HL-60 (cell line): ENCODE results near the gene NET1.

Experiments used
- DNase-seq, 2 experiments: peaks; one replicate each; pipeline ENCODE4 v3.0.0-alpha.2; 2010 to 2020; ENCODE audit warnings: low read depth in 1 of 2, low spot score in 1 of 2
- H3K27ac ChIP-seq: fragments of 250-450 bp; sonication (Bioruptor Pico); replicated peaks from 2 replicates; pipeline ENCODE4 v1.5.1; 2020; ENCODE audit warnings: mild to moderate bottlenecking, moderate library complexity
- H3K27me3 ChIP-seq: fragments of 250-450 bp; sonication (Bioruptor Pico); 2 replicates; pipeline ENCODE4 v1.5.1; 2021; ENCODE audit warnings: mild to moderate bottlenecking, moderate library complexity; ENCODE audit not compliant: insufficient read depth, poor library complexity, severe bottlenecking
- H3K4me3 ChIP-seq: replicated peaks from 2 replicates; pipeline ENCODE4 v1.5.1; 2011; ENCODE audit warnings: mild to moderate bottlenecking, control low read depth, low read length; ENCODE audit not compliant: insufficient read depth
- GABPA ChIP-seq: IDR thresholded peaks from 2 replicates; pipeline ENCODE4 v1.6.1; 2012; ENCODE audit warnings: low read depth
- POLR2AphosphoS5 ChIP-seq: IDR thresholded peaks from 2 replicates; pipeline ENCODE4 v1.6.1; 2012; ENCODE audit warnings: low read depth
- SPI1 ChIP-seq: IDR thresholded peaks from 2 replicates; pipeline ENCODE4 v1.6.1; 2012; ENCODE audit warnings: low read depth, mild to moderate bottlenecking, borderline replicate concordance
- TF ChIP-seq, protein P1 (sequence below): IDR thresholded peaks from 2 replicates; pipeline ENCODE4 v1.6.1; 2012; ENCODE audit warnings: low read depth; ENCODE audit not compliant: insufficient replicate concordance
- TF ChIP-seq, protein P2 (sequence below): IDR thresholded peaks from one replicate; pipeline ENCODE4 v1.5.1; 2011; ENCODE audit warnings: low read length, control low read depth, inconsistent platforms; ENCODE audit not compliant: insufficient read depth

The NET1 gene

DNA sequence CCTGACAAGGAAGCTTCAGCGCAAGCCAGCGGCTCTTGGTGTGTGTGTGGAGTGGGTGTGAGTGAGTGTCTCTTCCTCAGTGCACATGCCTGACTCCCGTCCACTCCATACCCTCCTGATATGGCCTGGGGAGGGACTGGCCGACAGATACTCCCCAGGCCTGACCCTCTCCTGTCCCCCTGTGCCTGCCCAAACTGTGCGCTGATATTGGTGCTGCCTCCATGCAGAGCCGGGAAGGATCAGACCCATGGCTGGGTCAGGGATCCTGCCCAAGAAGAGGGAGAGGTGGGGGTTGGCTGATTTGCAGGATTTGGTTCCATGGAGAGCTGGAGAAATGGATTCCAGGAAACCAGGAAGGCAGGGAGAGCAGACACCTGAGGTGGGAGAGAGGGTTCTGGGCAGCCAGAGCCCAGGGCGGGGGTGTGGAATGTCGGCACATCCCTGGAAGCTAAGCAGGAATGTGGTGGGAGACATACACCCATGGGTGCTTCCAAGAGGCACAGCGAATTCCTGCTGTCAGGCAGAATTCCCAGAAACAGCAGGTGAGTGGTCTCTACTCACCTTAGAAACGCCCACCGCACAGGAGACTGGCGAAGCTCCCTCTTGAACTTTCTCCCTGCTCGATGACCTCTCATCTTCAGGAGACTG is 80.7 kb downstream of the NET1 start:
- no peak for DNase-seq
- H3K27ac ChIP-seq: no peak overlapping the region
- TF ChIP-seq, protein P1, sequence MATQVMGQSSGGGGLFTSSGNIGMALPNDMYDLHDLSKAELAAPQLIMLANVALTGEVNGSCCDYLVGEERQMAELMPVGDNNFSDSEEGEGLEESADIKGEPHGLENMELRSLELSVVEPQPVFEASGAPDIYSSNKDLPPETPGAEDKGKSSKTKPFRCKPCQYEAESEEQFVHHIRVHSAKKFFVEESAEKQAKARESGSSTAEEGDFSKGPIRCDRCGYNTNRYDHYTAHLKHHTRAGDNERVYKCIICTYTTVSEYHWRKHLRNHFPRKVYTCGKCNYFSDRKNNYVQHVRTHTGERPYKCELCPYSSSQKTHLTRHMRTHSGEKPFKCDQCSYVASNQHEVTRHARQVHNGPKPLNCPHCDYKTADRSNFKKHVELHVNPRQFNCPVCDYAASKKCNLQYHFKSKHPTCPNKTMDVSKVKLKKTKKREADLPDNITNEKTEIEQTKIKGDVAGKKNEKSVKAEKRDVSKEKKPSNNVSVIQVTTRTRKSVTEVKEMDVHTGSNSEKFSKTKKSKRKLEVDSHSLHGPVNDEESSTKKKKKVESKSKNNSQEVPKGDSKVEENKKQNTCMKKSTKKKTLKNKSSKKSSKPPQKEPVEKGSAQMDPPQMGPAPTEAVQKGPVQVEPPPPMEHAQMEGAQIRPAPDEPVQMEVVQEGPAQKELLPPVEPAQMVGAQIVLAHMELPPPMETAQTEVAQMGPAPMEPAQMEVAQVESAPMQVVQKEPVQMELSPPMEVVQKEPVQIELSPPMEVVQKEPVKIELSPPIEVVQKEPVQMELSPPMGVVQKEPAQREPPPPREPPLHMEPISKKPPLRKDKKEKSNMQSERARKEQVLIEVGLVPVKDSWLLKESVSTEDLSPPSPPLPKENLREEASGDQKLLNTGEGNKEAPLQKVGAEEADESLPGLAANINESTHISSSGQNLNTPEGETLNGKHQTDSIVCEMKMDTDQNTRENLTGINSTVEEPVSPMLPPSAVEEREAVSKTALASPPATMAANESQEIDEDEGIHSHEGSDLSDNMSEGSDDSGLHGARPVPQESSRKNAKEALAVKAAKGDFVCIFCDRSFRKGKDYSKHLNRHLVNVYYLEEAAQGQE: no peak
- TF ChIP-seq POLR2AphosphoS5 (no peak), GABPA (no peak), SPI1 (no peak)
- TF ChIP-seq, protein P2, sequence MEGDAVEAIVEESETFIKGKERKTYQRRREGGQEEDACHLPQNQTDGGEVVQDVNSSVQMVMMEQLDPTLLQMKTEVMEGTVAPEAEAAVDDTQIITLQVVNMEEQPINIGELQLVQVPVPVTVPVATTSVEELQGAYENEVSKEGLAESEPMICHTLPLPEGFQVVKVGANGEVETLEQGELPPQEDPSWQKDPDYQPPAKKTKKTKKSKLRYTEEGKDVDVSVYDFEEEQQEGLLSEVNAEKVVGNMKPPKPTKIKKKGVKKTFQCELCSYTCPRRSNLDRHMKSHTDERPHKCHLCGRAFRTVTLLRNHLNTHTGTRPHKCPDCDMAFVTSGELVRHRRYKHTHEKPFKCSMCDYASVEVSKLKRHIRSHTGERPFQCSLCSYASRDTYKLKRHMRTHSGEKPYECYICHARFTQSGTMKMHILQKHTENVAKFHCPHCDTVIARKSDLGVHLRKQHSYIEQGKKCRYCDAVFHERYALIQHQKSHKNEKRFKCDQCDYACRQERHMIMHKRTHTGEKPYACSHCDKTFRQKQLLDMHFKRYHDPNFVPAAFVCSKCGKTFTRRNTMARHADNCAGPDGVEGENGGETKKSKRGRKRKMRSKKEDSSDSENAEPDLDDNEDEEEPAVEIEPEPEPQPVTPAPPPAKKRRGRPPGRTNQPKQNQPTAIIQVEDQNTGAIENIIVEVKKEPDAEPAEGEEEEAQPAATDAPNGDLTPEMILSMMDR: no peak
- H3K4me3 ChIP-seq: no peak overlapping the region
- no peaks in the 10 kb centered on the region for H3K27me3 ChIP-seq

DNA sequence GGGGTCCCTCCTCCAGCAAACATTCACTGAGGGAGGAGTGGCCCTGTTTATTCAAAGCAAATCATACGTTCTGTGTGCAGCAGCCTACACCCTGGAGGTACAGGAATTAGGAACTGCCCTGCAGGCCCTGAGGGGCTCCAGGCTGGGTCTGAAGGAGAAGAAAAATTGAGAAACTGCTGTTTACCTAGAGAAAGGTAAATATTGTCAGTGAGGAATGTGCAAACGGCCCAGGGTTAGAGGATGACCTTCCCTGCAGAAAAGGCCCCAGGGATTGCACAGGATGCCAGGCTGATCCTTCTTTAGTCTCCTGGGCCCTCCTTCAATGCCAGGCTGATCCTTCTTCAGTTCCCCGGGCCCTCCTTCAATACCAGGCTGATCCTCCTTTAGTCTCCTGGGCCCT is 81.3 kb downstream of the NET1 start:
- TF ChIP-seq POLR2AphosphoS5 (no peak), GABPA (no peak)
- TF ChIP-seq, protein P2: no peak
- no peak for DNase-seq
- Histone ChIP-seq H3K27me3 (no peaks in the 10 kb centered on the region), H3K4me3 (no peak overlapping the region), H3K27ac (no peak overlapping the region)

DNA sequence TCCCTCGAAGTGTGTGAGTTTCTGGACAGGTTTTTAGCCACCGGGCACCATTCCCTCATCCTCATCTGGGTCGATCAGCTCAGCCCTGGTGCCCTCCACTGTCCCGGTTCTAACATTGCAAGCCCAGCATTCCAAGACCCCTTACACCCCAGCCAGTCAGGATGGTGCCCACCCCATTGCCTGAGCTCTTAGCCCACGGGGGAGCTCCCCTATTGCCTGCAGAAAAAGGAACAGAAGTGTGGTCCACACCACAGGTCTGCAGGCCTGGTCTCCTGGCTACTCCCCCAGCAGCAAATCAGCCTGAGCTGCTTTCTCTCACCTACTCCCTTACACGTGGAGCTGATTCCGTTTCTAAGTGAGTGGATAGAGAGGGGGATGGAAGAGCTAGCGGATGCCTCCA is 82.3 kb downstream of the NET1 start:
- H3K27ac ChIP-seq: no peak overlapping the region
- no peaks in the 10 kb centered on the region for H3K27me3 ChIP-seq
- TF ChIP-seq, protein P1: no peak
- TF ChIP-seq POLR2AphosphoS5 (no peak), SPI1 (no peak), GABPA (no peak)
- TF ChIP-seq, protein P2: no peak
- no peak overlapping the region for H3K4me3 ChIP-seq
- no peak for DNase-seq
